GM12872 (cell line): ENCODE results near the gene BBOF1.

Source experiments
- TF ChIP-seq, protein P1 (sequence below): IDR thresholded peaks from 3 replicates; pipeline ENCODE4 v1.5.1; 2011; ENCODE audit warnings: low read depth, mild to moderate bottlenecking, low read length, moderate library complexity; ENCODE audit not compliant: insufficient read depth

Gene BBOF1

DNA sequence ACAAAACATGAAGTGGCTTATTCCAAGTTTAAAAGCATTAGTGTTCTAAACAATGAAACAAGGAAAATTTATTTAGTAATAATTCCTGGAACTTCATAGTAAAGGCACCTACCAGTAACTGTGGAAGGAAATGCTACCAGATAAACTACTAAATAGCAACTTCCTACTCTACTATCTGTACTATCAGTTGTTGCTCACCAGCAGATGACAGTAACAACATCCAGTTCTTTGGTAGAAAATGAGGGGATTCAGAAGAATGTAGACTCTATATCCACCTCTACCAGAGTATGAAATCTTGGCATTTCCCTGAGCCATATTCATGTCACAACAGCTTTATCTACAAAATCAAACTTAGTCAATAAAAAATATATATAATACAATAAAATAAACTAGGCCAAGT lies 3.2 kb upstream of the BBOF1 start:
- TF ChIP-seq, protein P1, sequence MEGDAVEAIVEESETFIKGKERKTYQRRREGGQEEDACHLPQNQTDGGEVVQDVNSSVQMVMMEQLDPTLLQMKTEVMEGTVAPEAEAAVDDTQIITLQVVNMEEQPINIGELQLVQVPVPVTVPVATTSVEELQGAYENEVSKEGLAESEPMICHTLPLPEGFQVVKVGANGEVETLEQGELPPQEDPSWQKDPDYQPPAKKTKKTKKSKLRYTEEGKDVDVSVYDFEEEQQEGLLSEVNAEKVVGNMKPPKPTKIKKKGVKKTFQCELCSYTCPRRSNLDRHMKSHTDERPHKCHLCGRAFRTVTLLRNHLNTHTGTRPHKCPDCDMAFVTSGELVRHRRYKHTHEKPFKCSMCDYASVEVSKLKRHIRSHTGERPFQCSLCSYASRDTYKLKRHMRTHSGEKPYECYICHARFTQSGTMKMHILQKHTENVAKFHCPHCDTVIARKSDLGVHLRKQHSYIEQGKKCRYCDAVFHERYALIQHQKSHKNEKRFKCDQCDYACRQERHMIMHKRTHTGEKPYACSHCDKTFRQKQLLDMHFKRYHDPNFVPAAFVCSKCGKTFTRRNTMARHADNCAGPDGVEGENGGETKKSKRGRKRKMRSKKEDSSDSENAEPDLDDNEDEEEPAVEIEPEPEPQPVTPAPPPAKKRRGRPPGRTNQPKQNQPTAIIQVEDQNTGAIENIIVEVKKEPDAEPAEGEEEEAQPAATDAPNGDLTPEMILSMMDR: no peak

DNA sequence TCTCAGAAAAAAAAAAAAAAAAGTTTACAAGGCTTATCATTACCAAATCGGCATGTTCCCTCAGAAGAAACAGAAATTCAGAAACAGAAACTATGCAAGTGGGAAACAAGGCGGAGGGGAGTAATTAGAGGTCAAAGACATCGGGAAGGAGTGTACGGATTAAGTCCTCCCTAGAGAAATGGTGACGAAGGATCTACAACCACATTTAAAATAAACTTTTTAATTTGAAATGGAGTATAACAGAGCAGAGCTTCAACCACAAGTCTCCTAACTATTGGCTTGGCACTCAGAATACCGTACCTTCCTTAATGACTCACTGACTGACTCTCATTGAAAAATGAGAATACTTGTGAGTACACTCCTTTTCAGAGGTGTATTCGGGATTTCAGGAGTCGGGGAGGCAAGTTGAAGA lies 969 bp upstream of the BBOF1 start:
- TF ChIP-seq, protein P1: no peak

DNA sequence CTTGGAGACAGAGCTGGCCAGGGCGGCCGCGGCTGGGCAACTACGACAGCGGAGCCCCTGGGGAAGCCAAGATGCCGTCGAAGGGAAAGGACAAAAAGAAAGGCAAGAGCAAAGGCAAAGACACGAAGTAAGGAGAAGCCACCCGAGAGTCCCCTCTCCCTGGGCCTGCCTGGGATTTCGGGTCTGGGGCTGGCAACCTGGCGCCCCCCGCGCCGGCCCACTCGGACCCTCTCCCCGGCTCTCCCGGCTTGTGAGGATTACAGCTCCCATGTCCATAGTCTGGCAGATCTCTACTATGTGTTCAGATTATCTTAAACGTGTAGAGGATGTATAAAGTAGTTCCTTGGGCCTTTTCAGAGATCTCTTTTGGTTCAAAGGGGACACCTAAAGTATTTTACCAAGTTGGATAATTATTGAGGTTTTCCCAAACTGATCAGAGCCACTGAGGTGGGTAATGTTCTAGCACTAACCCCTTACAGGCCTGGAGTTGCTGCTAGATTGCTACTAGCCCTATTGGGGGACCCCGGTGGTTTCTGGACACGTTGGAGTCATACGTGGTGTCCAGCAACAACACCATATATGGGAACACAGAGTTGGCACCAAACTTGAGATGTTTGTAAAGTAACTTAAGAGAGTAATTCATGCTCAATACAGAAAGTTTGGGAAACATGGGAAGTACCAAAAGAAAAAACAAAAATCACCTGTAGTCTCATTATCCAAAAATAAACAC lies 424 bp downstream of the BBOF1 start:
- TF ChIP-seq, protein P1: no peak

DNA sequence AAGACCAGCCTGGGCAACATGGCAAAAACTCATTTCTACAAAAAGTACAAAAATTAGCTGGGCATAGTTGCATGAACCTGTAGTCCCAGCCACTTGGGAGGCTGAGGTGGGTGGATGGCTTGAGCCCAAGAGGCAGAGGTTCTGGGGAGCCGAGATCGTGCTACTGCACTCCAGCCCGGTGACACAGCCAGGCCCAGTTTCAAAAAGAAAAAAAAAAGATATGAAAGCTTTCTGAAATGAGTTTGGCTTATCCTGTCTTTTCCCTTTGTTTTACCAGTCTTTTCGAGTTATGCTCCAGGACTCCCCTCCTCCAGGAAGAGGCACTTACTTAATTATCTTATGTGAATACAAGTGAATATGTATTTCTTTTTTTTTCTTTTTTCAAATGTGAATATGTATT lies 3.2 kb downstream of the BBOF1 start:
- TF ChIP-seq, protein P1: no peak

DNA sequence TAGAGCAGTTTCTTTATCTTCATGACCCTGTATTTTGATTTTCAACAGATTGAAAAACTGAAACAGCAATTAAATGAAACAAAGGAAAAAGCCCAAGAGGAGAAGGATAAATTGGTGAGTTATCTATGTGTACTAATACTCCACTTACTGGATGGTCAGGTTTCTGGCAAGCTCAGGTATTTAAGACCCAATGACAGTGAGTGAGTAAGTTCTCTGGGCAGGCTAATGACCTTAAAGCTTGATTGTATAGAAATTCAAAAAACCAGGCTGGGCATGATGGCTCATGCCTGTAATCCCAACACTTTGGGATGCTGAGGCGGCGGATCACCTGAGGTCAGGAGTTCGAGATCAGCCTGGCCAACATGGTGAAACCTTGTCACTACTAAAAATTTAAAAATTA lies 10.0 kb downstream of the BBOF1 start:
- TF ChIP-seq, protein P1: no peak

DNA sequence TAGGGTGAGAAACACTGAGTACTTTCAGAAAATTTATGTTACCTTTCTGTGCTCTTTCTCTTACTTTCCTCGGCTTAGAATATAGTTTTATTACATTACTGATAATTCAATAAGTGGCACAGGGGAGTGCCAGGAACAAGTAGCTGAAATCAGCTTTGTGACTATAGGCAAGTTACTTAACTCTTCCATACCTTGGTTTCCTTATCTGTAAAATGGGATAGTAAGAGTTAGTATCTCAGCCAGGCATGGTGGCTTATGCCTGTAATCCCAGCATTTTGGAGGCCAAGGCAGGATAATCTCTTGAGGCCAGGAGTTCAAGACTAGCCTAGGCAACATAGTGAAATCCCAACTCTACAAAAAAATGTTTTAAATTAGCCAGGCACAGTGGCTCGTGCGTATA lies 15.4 kb downstream of the BBOF1 start:
- TF ChIP-seq, protein P1: no peak

DNA sequence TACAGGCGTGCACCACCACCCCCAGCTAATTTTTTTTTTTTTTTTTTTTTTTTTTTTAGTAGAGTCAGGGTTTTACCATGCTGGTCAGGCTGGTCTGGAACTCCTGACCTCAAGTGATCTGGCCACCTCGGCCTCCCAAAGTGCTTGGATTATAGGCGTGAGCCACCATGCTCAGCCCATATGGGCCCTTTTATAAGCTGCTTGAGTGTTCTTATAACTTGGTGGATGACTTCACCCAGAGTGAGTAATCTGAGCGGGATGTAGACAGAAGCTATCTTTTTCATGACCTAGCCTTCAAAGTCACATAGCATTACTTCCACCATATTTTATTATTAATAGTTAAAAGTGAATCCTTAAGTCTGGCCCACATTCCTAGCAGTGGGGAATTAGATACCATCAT lies 16.4 kb downstream of the BBOF1 start:
- TF ChIP-seq, protein P1: no peak
